Measurements from ENCODE around the gene PPIE. TPM values are rescaled to one million over a fixed set of nuclear protein-coding genes. Genes with fewer than 3 reads are reported as not detected.
"Not testable (repeated sequence)": the region's sequence is repeated elsewhere in the genome, so short reads cannot be mapped to it uniquely, and the experiment has no call there.

The PPIE gene
- total and polyA plus RNA-seq, 4 experiments from 2014 or later = 67.7 to 162 (median 73.3) TPM

- Mint-ChIP-seq H3K9me3 (no peaks in the 10 kb centered on the region), H3K27me3 (no peaks in the 10 kb centered on the region), H3K36me3 (no peaks in the 10 kb centered on the region), H3K4me1 (no peaks in the 10 kb centered on the region), H3K4me3 (no peak overlapping the region), H3K27ac (no peak overlapping the region)
- ChIA-PET POLR2A (ENCODE audit: partially characterized antibody) (no interaction called here), CTCF (ENCODE audit: partially characterized antibody) (no interaction called here)
- Histone ChIP-seq H3K4me1 (ENCODE audit: insufficient read depth, low read length) (no peaks in the 10 kb centered on the region), H3K27me3 (ENCODE audit: insufficient read depth, low read length) (no peaks in the 10 kb centered on the region), H3K27ac (ENCODE audit: low read depth, low read length) (no peak overlapping the region), H3K36me3 (ENCODE audit: insufficient read depth, low read length) (no peaks in the 10 kb centered on the region), H3K4me3 (ENCODE audit: low read length in 2 of 2) (no peak overlapping the region), H3K9me3 (ENCODE audit: control insufficient read depth in 1 of 2, low read length in 2 of 2) (no peaks in the 10 kb centered on the region)
- intact Hi-C loops (cut with micrococcal nuclease) = no loop called here
- DNase-seq = no peak
Measured at GRCh38 chr1:39777306-39777705, 38.6 kb downstream of the PPIE start.

- H3K9me3 ChIP-seq (ENCODE audit: control insufficient read depth in 1 of 2, low read length in 2 of 2); H3K4me1 ChIP-seq (ENCODE audit: insufficient read depth, low read length); H3K4me3 Mint-ChIP-seq; H3K4me3 ChIP-seq (ENCODE audit: low read length in 2 of 2); POLR2A ChIA-PET (ENCODE audit: partially characterized antibody); intact Hi-C loops (cut with micrococcal nuclease); H3K27ac Mint-ChIP-seq; H3K27ac ChIP-seq (ENCODE audit: low read depth, low read length); H3K36me3 ChIP-seq (ENCODE audit: insufficient read depth, low read length); H3K4me1 Mint-ChIP-seq; DNase-seq; H3K9me3 Mint-ChIP-seq; H3K36me3 Mint-ChIP-seq; H3K27me3 Mint-ChIP-seq; H3K27me3 ChIP-seq (ENCODE audit: insufficient read depth, low read length); CTCF ChIA-PET (ENCODE audit: partially characterized antibody): not testable (repeated sequence)
Measured at GRCh38 chr1:39777896-39778295, 39.2 kb downstream of the PPIE start.

- H3K27ac ChIP-seq (ENCODE audit: low read depth, low read length); H3K36me3 Mint-ChIP-seq: not testable (repeated sequence)
Measured at GRCh38 chr1:39778463-39779099, 39.9 kb downstream of the PPIE start.

GRCh38 chr1:39779137-39779536 lies 40.5 kb downstream of the PPIE start:
- no peaks in the 10 kb centered on the region for H3K9me3 ChIP-seq (ENCODE audit: control insufficient read depth in 1 of 2, low read length in 2 of 2)
- no peak for DNase-seq
- CTCF ChIA-PET (ENCODE audit: partially characterized antibody) = no interaction called here
- Mint-ChIP-seq H3K27me3 (no peaks in the 10 kb centered on the region), H3K27ac (no peak overlapping the region), H3K4me1 (no peaks in the 10 kb centered on the region), H3K9me3 (no peaks in the 10 kb centered on the region), H3K4me3 (no peak overlapping the region), H3K36me3 (no peaks in the 10 kb centered on the region)
- POLR2A ChIA-PET (ENCODE audit: partially characterized antibody) = no interaction called here
- no peaks in the 10 kb centered on the region for H3K27me3 ChIP-seq (ENCODE audit: insufficient read depth, low read length)
- intact Hi-C loops (cut with micrococcal nuclease) = no loop called here
- no peaks in the 10 kb centered on the region for H3K36me3 ChIP-seq (ENCODE audit: insufficient read depth, low read length)
- no peaks in the 10 kb centered on the region for H3K4me1 ChIP-seq (ENCODE audit: insufficient read depth, low read length)
- H3K4me3 ChIP-seq (ENCODE audit: low read length in 2 of 2) = no peak overlapping the region
- H3K27ac ChIP-seq (ENCODE audit: low read depth, low read length) = no peak overlapping the region

More at GRCh38 chr1:39778463-39779099, 39.9 kb downstream of the PPIE start:
- H3K27ac Mint-ChIP-seq; H3K4me1 ChIP-seq (ENCODE audit: insufficient read depth, low read length); CTCF ChIA-PET (ENCODE audit: partially characterized antibody); H3K36me3 ChIP-seq (ENCODE audit: insufficient read depth, low read length); H3K9me3 ChIP-seq (ENCODE audit: control insufficient read depth in 1 of 2, low read length in 2 of 2); DNase-seq; POLR2A ChIA-PET (ENCODE audit: partially characterized antibody); H3K4me3 Mint-ChIP-seq; H3K27me3 Mint-ChIP-seq; H3K27me3 ChIP-seq (ENCODE audit: insufficient read depth, low read length); H3K4me3 ChIP-seq (ENCODE audit: low read length in 2 of 2); H3K4me1 Mint-ChIP-seq; H3K9me3 Mint-ChIP-seq; intact Hi-C loops (cut with micrococcal nuclease): not testable (repeated sequence)

GRCh38 chr1:39779821-39780220 lies 41.1 kb downstream of the PPIE start:
- no peaks in the 10 kb centered on the region for H3K4me1 Mint-ChIP-seq
- no peak for DNase-seq
- no peaks in the 10 kb centered on the region for H3K27me3 Mint-ChIP-seq
- Histone ChIP-seq H3K27ac (ENCODE audit: low read depth, low read length) (no peak overlapping the region), H3K9me3 (ENCODE audit: control insufficient read depth in 1 of 2, low read length in 2 of 2) (no peaks in the 10 kb centered on the region), H3K4me3 (ENCODE audit: low read length in 2 of 2) (no peak overlapping the region), H3K27me3 (ENCODE audit: insufficient read depth, low read length) (no peaks in the 10 kb centered on the region), H3K36me3 (ENCODE audit: insufficient read depth, low read length) (no peaks in the 10 kb centered on the region), H3K4me1 (ENCODE audit: insufficient read depth, low read length) (no peaks in the 10 kb centered on the region)
- intact Hi-C loops (cut with micrococcal nuclease) = no loop called here
- ChIA-PET POLR2A (ENCODE audit: partially characterized antibody) (no interaction called here), CTCF (ENCODE audit: partially characterized antibody) (interaction anchor here (0.6 kb wide), 1 partner anchor 281 kb away, joined by 3 read pairs; no protein-coding TSS in a partner anchor)
- H3K4me3 Mint-ChIP-seq = no peak overlapping the region
- H3K36me3 Mint-ChIP-seq = no peaks in the 10 kb centered on the region
- no peaks in the 10 kb centered on the region for H3K9me3 Mint-ChIP-seq
- H3K27ac Mint-ChIP-seq = no peak overlapping the region

GRCh38 chr1:39781349-39781715 lies 42.6 kb downstream of the PPIE start:
- Mint-ChIP-seq H3K36me3 (no peaks in the 10 kb centered on the region), H3K27me3 (no peaks in the 10 kb centered on the region), H3K27ac (no peak overlapping the region), H3K4me1 (no peaks in the 10 kb centered on the region), H3K9me3 (no peaks in the 10 kb centered on the region), H3K4me3 (no peak overlapping the region)
- intact Hi-C loops (cut with micrococcal nuclease) = no loop called here
- Histone ChIP-seq H3K9me3 (ENCODE audit: control insufficient read depth in 1 of 2, low read length in 2 of 2) (no peaks in the 10 kb centered on the region), H3K27me3 (ENCODE audit: insufficient read depth, low read length) (no peaks in the 10 kb centered on the region), H3K4me3 (ENCODE audit: low read length in 2 of 2) (no peak overlapping the region), H3K36me3 (ENCODE audit: insufficient read depth, low read length) (no peaks in the 10 kb centered on the region), H3K4me1 (ENCODE audit: insufficient read depth, low read length) (no peaks in the 10 kb centered on the region), H3K27ac (ENCODE audit: low read depth, low read length) (no peak overlapping the region)
- CTCF ChIA-PET (ENCODE audit: partially characterized antibody) = interaction anchor here (1.0 kb wide), 1 partner anchor 9 kb away, joined by 3 read pairs; no protein-coding TSS in a partner anchor
- POLR2A ChIA-PET (ENCODE audit: partially characterized antibody) = no interaction called here
- no peak for DNase-seq

GRCh38 chr1:39782103-39782502 lies 43.4 kb downstream of the PPIE start:
- Mint-ChIP-seq H3K9me3 (no peaks in the 10 kb centered on the region), H3K27me3 (no peaks in the 10 kb centered on the region), H3K4me3 (no peak overlapping the region), H3K27ac (no peak overlapping the region), H3K4me1 (peaks cover 0 to 3% (median under 1%) of the 10 kb centered on the region in 4 donors), H3K36me3 (no peaks in the 10 kb centered on the region)
- Histone ChIP-seq H3K4me1 (ENCODE audit: insufficient read depth, low read length) (no peaks in the 10 kb centered on the region), H3K27me3 (ENCODE audit: insufficient read depth, low read length) (no peaks in the 10 kb centered on the region), H3K36me3 (ENCODE audit: insufficient read depth, low read length) (no peaks in the 10 kb centered on the region), H3K27ac (ENCODE audit: low read depth, low read length) (no peak overlapping the region), H3K9me3 (ENCODE audit: control insufficient read depth in 1 of 2, low read length in 2 of 2) (no peaks in the 10 kb centered on the region), H3K4me3 (ENCODE audit: low read length in 2 of 2) (no peak overlapping the region)
- intact Hi-C loops (cut with micrococcal nuclease) = no loop called here
- ChIA-PET CTCF (ENCODE audit: partially characterized antibody) (no interaction called here), POLR2A (ENCODE audit: partially characterized antibody) (no interaction called here)
- DNase-seq = no peak

GRCh38 chr1:39782685-39783084 lies 44.0 kb downstream of the PPIE start:
- H3K36me3 ChIP-seq (ENCODE audit: insufficient read depth, low read length); CTCF ChIA-PET (ENCODE audit: partially characterized antibody); H3K4me1 ChIP-seq (ENCODE audit: insufficient read depth, low read length); H3K27ac ChIP-seq (ENCODE audit: low read depth, low read length); H3K4me3 ChIP-seq (ENCODE audit: low read length in 2 of 2); H3K4me3 Mint-ChIP-seq; H3K4me1 Mint-ChIP-seq; H3K27me3 ChIP-seq (ENCODE audit: insufficient read depth, low read length); POLR2A ChIA-PET (ENCODE audit: partially characterized antibody); H3K27me3 Mint-ChIP-seq; H3K9me3 Mint-ChIP-seq; intact Hi-C loops (cut with micrococcal nuclease); H3K9me3 ChIP-seq (ENCODE audit: control insufficient read depth in 1 of 2, low read length in 2 of 2); DNase-seq; H3K27ac Mint-ChIP-seq; H3K36me3 Mint-ChIP-seq: not testable (repeated sequence)

All from CD4-positive, alpha-beta memory T cell (primary cell).